SK-N-SH treated with all-trans-retinoic acid at 6 μM for 48 hours (cell line): ENCODE data around the gene SEZ6L.

Experiments used
- ATAC-seq: fragments of 200-7000 bp; cut with Tn5 transposase; 3 replicates; pipeline ENCODE4 v1.9.1; 2020; ENCODE audit warnings: mild to moderate bottlenecking, moderate library complexity
- BACH2 ChIP-seq: fragments of 250-450 bp; sonication (Bioruptor Pico); IDR thresholded peaks from 2 replicates; pipeline ENCODE4 v1.9.0; 2021; ENCODE audit warnings: mild to moderate bottlenecking, borderline replicate concordance
- CREB5 ChIP-seq: fragments of 250-450 bp; sonication (Bioruptor Pico); IDR thresholded peaks from 2 replicates; pipeline ENCODE4 v1.5.1; 2020; ENCODE audit warnings: low read depth, mild to moderate bottlenecking, moderate library complexity
- CSDC2 ChIP-seq: fragments of 250-450 bp; sonication (Bioruptor Pico); IDR thresholded peaks from 2 replicates; pipeline ENCODE4 v1.5.0; 2020; ENCODE audit warnings: mild to moderate bottlenecking, moderate library complexity
- CSRNP3 ChIP-seq: fragments of 250-450 bp; sonication (Bioruptor Pico); IDR thresholded peaks from 2 replicates; pipeline ENCODE4 v1.5.1; 2021; ENCODE audit warnings: mild to moderate bottlenecking, moderate library complexity
- ISL1 ChIP-seq: fragments of 250-450 bp; sonication (Bioruptor Pico); IDR thresholded peaks from 2 replicates; pipeline ENCODE4 v2.1.2; 2022; ENCODE audit warnings: mild to moderate bottlenecking, moderate library complexity
- OSR1 ChIP-seq: fragments of 250-450 bp; sonication (Bioruptor Pico); IDR thresholded peaks from 2 replicates; pipeline ENCODE4 v1.8.0; 2022; ENCODE audit warnings: moderate library complexity, mild to moderate bottlenecking, inconsistent platforms
- POU6F1 ChIP-seq: fragments of 250-450 bp; sonication (Bioruptor Pico); IDR thresholded peaks from 2 replicates; pipeline ENCODE4 v1.8.0; 2021; ENCODE audit warnings: low read depth, mild to moderate bottlenecking, moderate library complexity, borderline replicate concordance
- PPARA ChIP-seq: fragments of 250-450 bp; sonication (Bioruptor Pico); IDR thresholded peaks from 2 replicates; pipeline ENCODE4 v1.5.0; 2020; ENCODE audit warnings: mild to moderate bottlenecking, borderline replicate concordance
- RARB ChIP-seq: fragments of 250-450 bp; sonication (Bioruptor Pico); IDR thresholded peaks from 2 replicates; pipeline ENCODE4 v1.8.0; 2021; ENCODE audit warnings: mild to moderate bottlenecking, moderate library complexity
- SNAI2 ChIP-seq: fragments of 250-450 bp; sonication (Bioruptor Pico); IDR thresholded peaks from 2 replicates; pipeline ENCODE4 v1.5.0; 2020; ENCODE audit warnings: mild to moderate bottlenecking, moderate library complexity
- TCF4 ChIP-seq: fragments of 250-450 bp; sonication (Bioruptor Pico); IDR thresholded peaks from 2 replicates; pipeline ENCODE4 v1.8.0; 2021; ENCODE audit warnings: mild to moderate bottlenecking, moderate library complexity, borderline replicate concordance
- TOX ChIP-seq: fragments of 250-450 bp; sonication (Bioruptor Pico); IDR thresholded peaks from 2 replicates; pipeline ENCODE4 v1.8.0; 2021; ENCODE audit warnings: mild to moderate bottlenecking, moderate library complexity, borderline replicate concordance
- TSHZ2 ChIP-seq: fragments of 250-450 bp; sonication (Bioruptor Pico); IDR thresholded peaks from 2 replicates; pipeline ENCODE4 v1.5.0; 2020; ENCODE audit warnings: mild to moderate bottlenecking, moderate library complexity
- ZFP3 ChIP-seq: fragments of 250-450 bp; sonication (Bioruptor Pico); IDR thresholded peaks from 2 replicates; pipeline ENCODE4 v1.5.0; 2020; ENCODE audit warnings: mild to moderate bottlenecking, moderate library complexity
- ZFP30 ChIP-seq: fragments of 450-650 bp; formaldehyde crosslinking; IDR thresholded peaks from 2 replicates; pipeline ENCODE4 v1.5.0; 2022; ENCODE audit warnings: mild to moderate bottlenecking, moderate library complexity
- ZNF565 ChIP-seq: fragments of 450-650 bp; formaldehyde crosslinking; conservative IDR thresholded peaks from 2 replicates; pipeline ENCODE4 v1.5.0; 2020; ENCODE audit warnings: low read depth, mild to moderate bottlenecking, moderate library complexity
- ZNF70 ChIP-seq: fragments of 450-650 bp; formaldehyde crosslinking; IDR thresholded peaks from 2 replicates; pipeline ENCODE4 v1.5.0; 2020; ENCODE audit warnings: mild to moderate bottlenecking, moderate library complexity
- ZNF8 ChIP-seq: fragments of 450-650 bp; formaldehyde crosslinking; IDR thresholded peaks from 2 replicates; pipeline ENCODE4 v1.5.0; 2020; ENCODE audit warnings: mild to moderate bottlenecking, moderate library complexity

SEZ6L gene

GRCh38 chr22:26215736-26216135, 46.5 kb downstream of the SEZ6L start:
- no peak for ATAC-seq
- TF ChIP-seq ISL1 (CRISPR knock-in tag) (no peak), PPARA (CRISPR knock-in tag) (no peak), TSHZ2 (CRISPR knock-in tag) (no peak)
- TF ChIP-seq, all 23 proteins: peak for 0

- no peak for ATAC-seq
- no peak for TF ChIP-seq ISL1 (CRISPR knock-in tag)
- no peak for TF ChIP-seq ZNF70 (CRISPR knock-in tag)
- no peak for TF ChIP-seq RARB (CRISPR knock-in tag)
- no peak for TF ChIP-seq TSHZ2 (CRISPR knock-in tag)
- TF ChIP-seq ZFP3 = no peak
- TF ChIP-seq CSDC2 (CRISPR knock-in tag) = no peak
- TF ChIP-seq ZFP30 (CRISPR knock-in tag) = no peak
- TF ChIP-seq BACH2 (CRISPR knock-in tag) = no peak
- TF ChIP-seq POU6F1 (CRISPR knock-in tag) = no peak
- TF ChIP-seq CREB5 (CRISPR knock-in tag) = no peak
- TF ChIP-seq TCF4 (CRISPR knock-in tag) = no peak
- TF ChIP-seq, all 23 proteins: peak for 0
These were observed 55.9 kb downstream of the SEZ6L start for GRCh38 chr22:26225207-26225606.

- no peak for ATAC-seq
- TF ChIP-seq TCF4 (CRISPR knock-in tag) (no peak), CSRNP3 (CRISPR knock-in tag) (no peak), ISL1 (CRISPR knock-in tag) (no peak), POU6F1 (CRISPR knock-in tag) (no peak), ZNF8 (CRISPR knock-in tag) (no peak), OSR1 (CRISPR knock-in tag) (no peak), ZFP3 (no peak), SNAI2 (no peak), ZFP30 (CRISPR knock-in tag) (no peak), PPARA (CRISPR knock-in tag) (no peak), ZNF565 (CRISPR knock-in tag) (no peak), TOX (no peak), CSDC2 (CRISPR knock-in tag) (no peak)
These were observed 57.5 kb downstream of the SEZ6L start for GRCh38 chr22:26226538-26227297.
